Spleen (tissue), 11 donors: Measurements from ENCODE around the gene RAP1GAP. TPM values are rescaled to one million over a fixed set of nuclear protein-coding genes. Genes with fewer than 3 reads are reported as not detected.

Experiments used
- DNase-seq: peaks from one replicate; pipeline ENCODE4 v3.0.0-alpha.2; 2020
- H3K27ac ChIP-seq, 8 donors: fragments of 200-600 bp; sonication (generic) in 7 of 8; 1 replicate in 4 of 8; 2 replicates in 4 of 8; pipeline versions ENCODE4 v1.5.0 to v1.8.0; 2016 to 2021; ENCODE audit warnings: inconsistent platforms in 4 of 8, mild to moderate bottlenecking in 4 of 8, moderate library complexity in 1 of 8
- H3K27me3 ChIP-seq, 7 donors: fragments of 200-600 bp; sonication (generic) in 6 of 7; replicated peaks in 1 of 7; 1 replicate in 4 of 7; 2 replicates in 3 of 7; pipeline versions ENCODE4 v1.5.0 to v1.8.0; 2016 to 2021; ENCODE audit warnings: inconsistent platforms in 3 of 7, mild to moderate bottlenecking in 1 of 7
- H3K36me3 ChIP-seq, 6 donors: fragments of 200-600 bp; sonication (generic) in 5 of 6; 1 replicate in 4 of 6; 2 replicates in 2 of 6; pipeline versions ENCODE4 v1.5.0 to v1.8.0; 2016 to 2021; ENCODE audit warnings: inconsistent platforms in 2 of 6
- H3K4me1 ChIP-seq, 6 donors: fragments of 200-600 bp; sonication (generic) in 5 of 6; 1 replicate in 3 of 6; 2 replicates in 3 of 6; pipeline versions ENCODE4 v1.5.0 to v1.8.0; 2016 to 2021; ENCODE audit warnings: inconsistent platforms in 3 of 6
- H3K4me3 ChIP-seq, 8 donors: fragments of 200-600 bp; sonication (generic) in 7 of 8; 1 replicate in 4 of 8; 2 replicates in 4 of 8; pipeline versions ENCODE4 v1.5.0 to v1.8.0; 2016 to 2021; ENCODE audit warnings: inconsistent platforms in 4 of 8, mild to moderate bottlenecking in 4 of 8, moderate library complexity in 2 of 8
- H3K9me3 ChIP-seq, 8 donors: fragments of 200-600 bp; sonication (generic) in 7 of 8; 1 replicate in 4 of 8; 2 replicates in 4 of 8; pipeline versions ENCODE4 v1.5.0 to v1.8.0; 2016 to 2021; ENCODE audit warnings: inconsistent platforms in 4 of 8
- POLR2A ChIP-seq, 3 donors: fragments of 450-650 bp; IDR thresholded peaks; one replicate each; pipeline ENCODE4 v1.5.1; 2017; ENCODE audit warnings: antibody characterized with exemption in 3 of 3, mild to moderate bottlenecking in 1 of 3
- POLR2AphosphoS5 ChIP-seq, 3 donors: sonication (generic); formaldehyde crosslinking; IDR thresholded peaks; one replicate each; pipeline ENCODE4 v1.5.1; 2017; ENCODE audit warnings: antibody characterized with exemption in 3 of 3
- WGBS, 5 donors: extraction: QIAGEN DNeasy Blood & Tissue Kit in 3 of 5; methylation state at CpG; one replicate each; pipeline versions ENCODE4 v1.1.5 to v1.1.7; 2013 to 2018; 5-methylcytosine and 5-hydroxymethylcytosine counted together
- intact Hi-C: fragments of 100-400 bp; cut with DNase I; formaldehyde crosslinking; loops from one replicate; pipeline ENCODE4 v1.15.0; 2023; ENCODE audit warnings: low total_unique reads
- polyA plus RNA-seq, 3 donors: library from polyadenylated mRNA; stranded (reverse); fragments of 200-250 nt; gene quantifications; one replicate each; pipeline ENCODE4 v1.2.1, GENCODE V29; 2013
- total RNA-seq, 7 donors: library from RNA; depleted of rRNA in 3 of 7; stranded (reverse); fragments of >200 nt in 3 of 7; fragmentation: NEBNext Ultra II Directional in 4 of 7; extraction: Animal tissue kit (Norgen Biotek cat#: 25700) in 4 of 7; gene quantifications; one replicate each; pipeline versions ENCODE4 v1.1.0 to v1.2.1, GENCODE V29; 2016 to 2021
- TF ChIP-seq, protein P1 (sequence below), 11 experiments: fragments of 200-600 bp in 7 of 11; fragments of 450-650 bp in 4 of 11; sonication (generic) in 4 of 11; IDR thresholded peaks in 8 of 11; conservative IDR thresholded peaks in 3 of 11; 1 replicate in 7 of 11; 2 replicates in 4 of 11; pipeline versions ENCODE4 v1.4.0 to v1.8.0; 2016 to 2021; ENCODE audit warnings: antibody characterized with exemption in 11 of 11, inconsistent platforms in 4 of 11, mild to moderate bottlenecking in 1 of 11
- donor health status: healthy with polysubstance abuse.
- donor health status: DM: no; HTN: no; CAD: no; lungs with moderate emphysema.
- donor health status: DM: no; HTN: no; CAD: no.
- donor health status: Bipolar disorder and iron deficiency.
- donor health status: healthy.
- donor health status: DM: no; HTN: no; CAD: no.
- donor health status: DM: yes; HTN: yes; CAD: no.

Gene RAP1GAP
- total and polyA plus RNA-seq, 10 donors: 0.30 to 12.1 (median 0.86) TPM

DNA sequence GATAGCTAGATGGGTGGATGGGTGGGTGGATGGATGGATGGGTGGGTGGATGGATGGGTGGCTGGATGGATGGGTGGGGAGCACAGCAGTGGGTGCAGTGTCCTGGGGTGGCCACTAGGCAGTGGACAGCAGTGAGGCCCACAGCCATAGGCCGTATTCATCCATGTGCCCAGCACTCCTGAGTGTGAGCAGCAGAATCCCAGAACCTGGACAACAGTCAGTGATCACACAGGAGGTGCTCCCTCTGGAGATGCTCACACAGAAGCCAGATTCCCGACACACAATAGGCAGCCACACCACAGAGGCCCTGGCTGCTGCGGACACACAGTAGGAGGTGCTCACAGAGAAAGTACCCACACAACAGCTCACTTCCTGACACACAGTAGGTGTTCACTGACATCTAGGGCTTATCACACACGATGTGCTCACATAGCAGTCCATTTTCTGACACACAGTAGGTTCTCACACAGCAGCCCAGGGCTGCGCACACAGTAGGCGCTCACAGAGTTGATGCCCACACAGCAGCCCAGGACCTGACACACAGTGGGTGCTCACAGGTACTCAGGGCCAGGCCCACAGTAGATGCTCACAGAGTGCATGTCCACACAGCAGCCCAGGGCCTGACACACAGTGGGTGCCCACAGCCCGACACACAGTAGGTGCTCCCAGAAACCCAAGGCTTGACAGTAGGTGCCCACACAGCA is 64.0 kb downstream of the RAP1GAP start:
- Histone ChIP-seq H3K4me1 (peaks cover 0 to 13% (median 2%) of the 10 kb centered on the region in 6 donors), H3K27me3 (peaks cover 0 to 58% (median 0%) of the 10 kb centered on the region in 7 donors), H3K4me3 (no peak overlapping the region), H3K36me3 (no peaks in the 10 kb centered on the region), H3K9me3 (no peaks in the 10 kb centered on the region), H3K27ac (no peak overlapping the region)
- 81 to 95% (median 88%) methylated on average over 3 to 7 of the region's 7 CpGs for WGBS, 5 donors
- TF ChIP-seq, protein P1, sequence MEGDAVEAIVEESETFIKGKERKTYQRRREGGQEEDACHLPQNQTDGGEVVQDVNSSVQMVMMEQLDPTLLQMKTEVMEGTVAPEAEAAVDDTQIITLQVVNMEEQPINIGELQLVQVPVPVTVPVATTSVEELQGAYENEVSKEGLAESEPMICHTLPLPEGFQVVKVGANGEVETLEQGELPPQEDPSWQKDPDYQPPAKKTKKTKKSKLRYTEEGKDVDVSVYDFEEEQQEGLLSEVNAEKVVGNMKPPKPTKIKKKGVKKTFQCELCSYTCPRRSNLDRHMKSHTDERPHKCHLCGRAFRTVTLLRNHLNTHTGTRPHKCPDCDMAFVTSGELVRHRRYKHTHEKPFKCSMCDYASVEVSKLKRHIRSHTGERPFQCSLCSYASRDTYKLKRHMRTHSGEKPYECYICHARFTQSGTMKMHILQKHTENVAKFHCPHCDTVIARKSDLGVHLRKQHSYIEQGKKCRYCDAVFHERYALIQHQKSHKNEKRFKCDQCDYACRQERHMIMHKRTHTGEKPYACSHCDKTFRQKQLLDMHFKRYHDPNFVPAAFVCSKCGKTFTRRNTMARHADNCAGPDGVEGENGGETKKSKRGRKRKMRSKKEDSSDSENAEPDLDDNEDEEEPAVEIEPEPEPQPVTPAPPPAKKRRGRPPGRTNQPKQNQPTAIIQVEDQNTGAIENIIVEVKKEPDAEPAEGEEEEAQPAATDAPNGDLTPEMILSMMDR (IDR thresholded peaks at IDR 0.05 in 8 of 11, conservative IDR thresholded peaks at IDR 0.05 in 3 of 11): no peak
- TF ChIP-seq POLR2AphosphoS5 (IDR thresholded peaks at IDR 0.05) (no peak), POLR2A (IDR thresholded peaks at IDR 0.05) (no peak)
- intact Hi-C loops: no loop called here
- no peak for DNase-seq

DNA sequence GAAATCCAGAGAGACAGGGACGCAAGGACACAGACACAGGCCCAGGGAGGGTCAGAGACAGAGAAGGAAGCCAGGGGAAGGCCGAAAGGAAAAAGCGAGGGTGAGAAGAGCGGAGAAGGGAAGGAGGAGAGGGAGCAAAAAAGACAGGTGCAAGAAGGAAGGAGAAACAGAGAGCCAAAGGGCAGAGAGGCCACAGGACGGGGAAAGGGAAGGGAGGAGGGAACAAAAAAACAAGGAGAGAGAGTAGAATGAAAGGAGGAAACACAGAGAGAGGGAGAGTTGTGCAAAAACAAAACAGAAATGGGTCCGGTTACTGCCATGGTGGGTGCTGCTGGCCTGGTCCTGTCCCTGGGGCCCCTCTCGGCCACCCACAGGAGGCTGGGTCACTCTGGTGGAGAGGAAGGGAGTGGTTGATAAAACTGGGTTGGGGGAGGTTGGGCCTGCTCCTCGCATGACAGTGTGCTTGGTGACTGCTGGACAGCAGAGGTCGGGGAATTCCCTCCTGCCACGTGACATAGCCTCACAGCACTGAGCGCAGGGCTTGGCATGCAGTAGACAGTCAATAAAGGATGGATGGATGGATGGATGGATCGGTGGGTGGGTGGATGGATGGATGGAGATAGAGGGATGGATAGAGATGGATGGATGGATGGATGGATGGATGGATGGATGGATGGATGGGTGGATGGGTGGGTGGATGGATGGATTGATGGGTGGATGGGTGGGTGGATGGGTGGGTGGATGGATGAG is 64.8 kb downstream of the RAP1GAP start:
- TF ChIP-seq, protein P1 (IDR thresholded peaks at IDR 0.05 in 8 of 11, conservative IDR thresholded peaks at IDR 0.05 in 3 of 11): no peak
- no peak for TF ChIP-seq POLR2AphosphoS5 (IDR thresholded peaks at IDR 0.05)
- no peak for TF ChIP-seq POLR2A (IDR thresholded peaks at IDR 0.05)
- 75 to 86% (median 79%) methylated on average over 12 of the region's 12 CpGs for WGBS, 5 donors
- Histone ChIP-seq H3K4me3 (no peak overlapping the region), H3K27ac (no peak overlapping the region), H3K36me3 (no peaks in the 10 kb centered on the region), H3K9me3 (no peaks in the 10 kb centered on the region), H3K4me1 (peaks cover 0 to 13% (median 2%) of the 10 kb centered on the region in 6 donors), H3K27me3 (peaks cover 0 to 55% (median 0%) of the 10 kb centered on the region in 7 donors)
- intact Hi-C loops: no loop called here
- DNase-seq: no peak

DNA sequence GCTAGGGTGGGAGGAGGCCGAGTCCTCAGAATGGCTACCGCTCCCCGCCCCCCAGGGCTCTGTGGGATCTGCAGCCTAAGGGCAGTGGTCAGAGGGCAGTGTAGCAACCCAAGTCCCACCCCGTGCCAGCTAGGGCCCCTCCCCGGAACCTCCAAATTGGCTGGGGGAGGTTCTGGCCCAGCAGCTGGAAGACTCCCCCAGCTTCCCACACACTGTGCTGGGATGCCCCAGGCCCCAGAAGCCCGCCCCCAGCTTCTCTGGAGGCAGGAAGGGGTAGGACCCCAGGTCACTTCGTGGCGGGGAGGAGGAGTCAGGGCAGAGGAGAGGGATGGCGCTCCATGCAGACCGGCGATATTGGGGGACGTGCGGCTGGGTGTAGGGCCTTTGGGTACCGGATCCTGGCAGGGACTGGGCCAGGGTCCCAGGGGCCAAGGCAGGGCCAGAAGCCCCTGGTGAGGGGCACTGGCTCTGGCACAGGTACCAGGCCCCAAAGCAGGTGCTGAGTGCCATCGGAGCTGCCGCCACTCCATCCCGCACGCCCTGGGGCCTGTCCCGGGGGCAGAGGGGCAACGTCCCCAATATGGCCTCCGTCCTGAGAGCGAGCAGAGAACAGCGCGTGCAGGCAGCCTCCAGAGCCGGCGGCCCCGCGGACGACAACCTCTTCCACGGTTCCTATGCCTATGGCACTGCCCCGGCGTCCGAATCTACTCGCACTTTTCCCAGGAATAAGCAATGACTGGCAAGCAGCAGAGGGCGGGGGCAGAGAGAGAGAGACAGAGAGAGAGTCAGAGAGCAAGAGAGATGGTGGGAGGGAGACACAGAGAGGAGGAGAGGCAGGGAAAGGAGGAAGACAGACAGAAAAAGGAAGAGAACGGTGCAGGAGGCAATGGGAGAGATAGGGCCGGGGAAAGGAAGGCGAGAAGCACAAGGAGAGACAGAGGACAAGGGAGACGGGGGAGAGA is 65.7 kb downstream of the RAP1GAP start:
- WGBS, 5 donors: 86 to 90% (median 87%) methylated on average over 24 to 39 of the region's 39 CpGs
- H3K27ac ChIP-seq: no peak overlapping the region
- H3K27me3 ChIP-seq: peaks cover 0 to 54% (median 0%) of the 10 kb centered on the region in 7 donors
- intact Hi-C loops: no loop called here
- no peak overlapping the region for H3K4me3 ChIP-seq
- TF ChIP-seq POLR2A (IDR thresholded peaks at IDR 0.05) (no peak), POLR2AphosphoS5 (IDR thresholded peaks at IDR 0.05) (no peak)
- TF ChIP-seq, protein P1 (IDR thresholded peaks at IDR 0.05 in 8 of 11, conservative IDR thresholded peaks at IDR 0.05 in 3 of 11): no peak
- H3K9me3 ChIP-seq: no peaks in the 10 kb centered on the region
- no peaks in the 10 kb centered on the region for H3K36me3 ChIP-seq
- peaks cover 0 to 13% (median 2%) of the 10 kb centered on the region in 6 donors for H3K4me1 ChIP-seq
- no peak for DNase-seq
